GM23338 (cell line): ENCODE results near the gene SF1. TPM values are rescaled to one million over a fixed set of nuclear protein-coding genes. Genes with fewer than 3 reads are reported as not detected.

Experiments used
- CREB1 ChIP-seq: fragments of 250-450 bp; sonication (Bioruptor Pico); IDR thresholded peaks from 2 replicates; pipeline ENCODE4 v1.5.0; 2020; ENCODE audit warnings: low read depth, mild to moderate bottlenecking, moderate library complexity
- CTCF ChIP-seq, 2 experiments: fragments of 200-600 bp in 1 of 2; sonication (generic) in 1 of 2; conservative IDR thresholded peaks; 2 replicates each; pipeline versions ENCODE4 v1.5.1 to v1.6.1; 2016 to 2017; ENCODE audit warnings: antibody characterized with exemption in 2 of 2, low read depth in 2 of 2, mild to moderate bottlenecking in 2 of 2, moderate library complexity in 1 of 2
- EZH2phosphoT487 ChIP-seq: fragments of 200-600 bp; sonication (generic); IDR thresholded peaks from one replicate; pipeline ENCODE4 v1.8.1; 2018; ENCODE audit warnings: antibody characterized with exemption; ENCODE audit not compliant: unreplicated experiment
- JUNB ChIP-seq: IDR thresholded peaks from one replicate; pipeline ENCODE4 v1.6.1; 2016; ENCODE audit warnings: antibody characterized with exemption; ENCODE audit not compliant: unreplicated experiment
- POLR2AphosphoS5 ChIP-seq: IDR thresholded peaks from 2 replicates; pipeline ENCODE4 v1.6.1; 2016; ENCODE audit warnings: antibody characterized with exemption, low read depth
- STAT1 ChIP-seq: IDR thresholded peaks from one replicate; pipeline ENCODE4 v1.6.1; 2016; ENCODE audit warnings: antibody characterized with exemption; ENCODE audit not compliant: unreplicated experiment
- ZNF462 ChIP-seq: fragments of 250-450 bp; sonication (Bioruptor Pico); IDR thresholded peaks from 2 replicates; pipeline ENCODE4 v1.5.0; 2020; ENCODE audit warnings: mild to moderate bottlenecking, moderate library complexity
- polyA plus RNA-seq: library from polyadenylated mRNA; unstranded; fragments of >200 nt; fragmentation: Nextera tagmentation; extraction: Ambion mirVana; gene quantifications from 2 replicates; pipeline ENCODE4 v1.2.1, GENCODE V29; 2016
- total RNA-seq: library from RNA; depleted of rRNA; stranded (reverse); fragments of >200 nt; shearing (Covaris generic); gene quantifications from 2 replicates; pipeline ENCODE4 v1.2.3, GENCODE V29; 2014

SF1 gene
- total and polyA plus RNA-seq, 2 experiments from 2014 or later, result 76.9 to 252 TPM

- TF ChIP-seq ZNF462 (CRISPR knock-in tag), result no peak
- TF ChIP-seq CREB1 (CRISPR knock-in tag), result no peak
- no peak for TF ChIP-seq JUNB
- TF ChIP-seq STAT1, result no peak
- TF ChIP-seq CTCF (conservative IDR thresholded peaks at IDR 0.05; ENCODE audit: low read depth in 2 of 2), result no peak
- no peak for TF ChIP-seq POLR2AphosphoS5
- TF ChIP-seq EZH2phosphoT487, result no peak
Measured at GRCh38 chr11:64786308-64786707, 8.0 kb upstream of the SF1 start (continued).
